Activated T-helper 1 cell treated with anti-CD3 and anti-CD28 coated beads, Interleukin-2, amount 50 U/mL, for 16 hours (primary cell): ENCODE measurements around the gene MZF1.

ENCODE experiments used
- DNase-seq, 2 donors: peaks; one replicate each; pipeline ENCODE4 v3.0.0-alpha.2; 2020; ENCODE audit warnings: low read depth in 1 of 2, low spot score in 1 of 2

MZF1 gene

DNA sequence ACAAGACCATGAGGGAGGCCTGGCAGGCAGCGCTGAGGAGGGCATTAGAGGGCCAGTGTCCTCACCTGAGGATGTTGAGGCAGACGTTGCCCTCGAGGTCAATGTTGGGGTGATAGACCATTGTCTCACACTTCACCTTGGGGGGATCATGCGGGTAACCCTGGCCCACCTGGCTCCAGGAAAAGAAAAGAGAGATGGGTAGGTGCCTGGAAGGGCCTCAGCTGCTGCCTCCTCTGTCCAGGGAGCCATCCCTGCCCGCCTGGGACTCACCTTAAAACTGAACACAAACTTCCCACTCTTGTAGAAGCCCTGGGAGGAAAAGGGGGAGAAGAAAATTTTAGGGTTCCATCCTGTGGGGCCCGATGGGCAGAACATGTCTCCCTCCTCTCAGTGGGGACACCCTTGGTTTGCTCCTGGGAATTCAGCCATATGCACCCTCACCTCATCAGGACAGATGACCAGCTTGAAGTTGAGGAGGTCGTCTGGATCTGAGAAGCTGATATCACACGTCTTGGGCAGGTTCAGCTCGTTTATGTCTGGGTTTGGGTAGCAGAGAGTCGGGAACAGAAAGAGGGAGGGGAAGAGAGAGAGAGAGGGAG, 16.4 kb downstream of the MZF1 start:
- no peak for DNase-seq

DNA sequence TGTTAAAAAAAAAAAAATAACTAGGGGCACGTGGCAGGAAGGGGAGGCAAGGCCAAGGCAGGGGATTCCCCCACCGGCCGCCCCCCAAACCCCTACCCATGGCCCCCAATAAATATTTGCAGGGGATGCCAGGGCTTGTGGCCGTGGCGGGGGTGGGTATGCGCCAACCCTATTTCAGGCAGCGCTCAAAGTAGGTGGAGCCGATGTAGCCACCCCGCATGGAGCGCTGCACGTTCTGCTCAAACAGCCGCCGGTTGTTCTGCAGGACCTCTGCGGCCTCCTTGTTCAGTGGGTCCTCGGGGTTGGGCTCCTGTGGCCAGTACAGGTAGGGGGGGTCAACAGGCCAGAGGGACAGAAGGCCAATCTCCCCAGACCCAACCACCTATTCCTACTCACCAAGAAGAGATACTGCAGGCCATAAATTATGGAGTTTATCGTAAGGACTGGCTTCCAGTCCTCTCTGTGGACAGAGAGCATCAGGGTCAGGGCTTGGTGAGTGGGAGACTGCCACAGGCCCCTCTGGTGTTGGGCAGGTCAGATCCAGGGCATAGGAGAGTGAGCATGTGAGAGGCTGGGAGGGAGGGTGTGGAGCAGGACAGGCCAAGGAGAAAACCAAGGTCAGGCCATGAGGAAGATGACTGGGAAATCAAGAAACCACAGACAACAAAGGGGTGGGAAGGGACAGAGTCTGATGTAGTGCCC, 17.1 kb downstream of the MZF1 start:
- DNase-seq: no peak

DNA sequence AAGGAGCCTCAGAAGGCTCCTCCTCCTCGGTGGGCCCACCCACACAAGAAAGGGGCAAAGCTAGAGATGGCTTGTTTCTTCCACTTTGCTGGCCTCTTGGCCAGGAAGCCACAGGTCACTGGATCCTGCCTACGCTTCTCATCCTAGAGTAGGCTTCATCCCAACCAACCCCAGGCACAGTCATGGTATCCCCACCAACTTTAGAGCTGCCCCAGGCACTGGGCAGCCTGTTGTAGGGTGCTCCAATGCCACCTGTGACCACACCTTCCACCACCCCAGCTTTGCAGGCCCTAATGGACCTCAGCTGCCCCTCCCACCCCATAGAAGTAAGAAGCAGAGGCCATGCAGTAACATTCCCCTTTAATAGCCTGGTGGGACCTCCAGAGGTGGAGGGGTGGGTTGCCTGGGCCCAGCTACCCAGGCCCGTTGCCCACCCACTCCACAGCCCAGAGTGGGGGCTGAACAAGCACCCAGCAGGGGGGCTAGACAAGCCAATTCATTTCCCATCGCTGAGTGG, 17.7 kb downstream of the MZF1 start:
- no peak for DNase-seq

DNA sequence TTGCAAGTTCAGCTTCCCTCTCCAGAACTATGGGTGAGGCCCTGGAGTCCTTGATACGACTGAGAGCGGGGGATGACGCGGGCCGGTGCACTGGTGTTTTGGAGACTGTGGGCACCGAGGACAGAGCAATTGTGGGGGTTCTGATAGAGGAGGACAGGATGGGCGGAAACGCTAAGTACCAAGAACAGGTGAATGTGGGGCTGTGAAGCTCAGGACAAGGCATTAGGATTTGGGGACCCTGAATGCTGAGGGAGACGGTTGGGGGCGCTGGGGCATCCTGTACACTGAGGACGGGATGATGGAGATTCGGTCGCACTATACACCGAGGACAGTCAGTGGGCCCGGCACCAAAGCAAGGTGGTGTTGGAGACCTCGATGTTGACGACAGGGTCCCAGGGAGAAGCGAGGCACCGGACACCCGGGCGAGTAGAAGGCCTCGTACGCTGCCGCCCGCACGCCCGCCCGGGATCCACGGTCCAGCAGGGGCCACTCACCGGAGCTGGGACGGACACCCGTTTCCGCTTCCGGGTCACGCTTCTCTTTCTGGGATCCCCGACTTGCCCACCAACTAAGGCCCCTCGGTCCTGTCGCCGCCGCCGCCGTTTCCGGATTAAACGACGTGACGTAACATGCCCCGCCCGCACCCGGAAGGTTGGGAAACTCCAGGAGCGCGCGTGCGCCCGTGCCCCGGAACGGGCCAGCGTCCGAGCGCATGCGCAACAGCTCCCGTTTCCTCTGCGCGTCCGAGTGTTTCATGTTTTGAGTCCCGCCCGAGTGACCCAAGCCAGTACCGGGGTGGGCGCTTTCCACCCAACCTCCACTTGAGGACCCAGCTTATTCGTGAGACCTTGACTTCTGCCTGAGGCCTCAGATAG, 18.4 kb downstream of the MZF1 start, which contains the start of gene CHMP2A:
TSS of gene CHMP2A (minus strand) at position 612 of the 875 bp plus-strand sequence. CDS start 893 bp downstream, outside the sequence.
- DNase-seq: peak; percentile 95 to 96

DNA sequence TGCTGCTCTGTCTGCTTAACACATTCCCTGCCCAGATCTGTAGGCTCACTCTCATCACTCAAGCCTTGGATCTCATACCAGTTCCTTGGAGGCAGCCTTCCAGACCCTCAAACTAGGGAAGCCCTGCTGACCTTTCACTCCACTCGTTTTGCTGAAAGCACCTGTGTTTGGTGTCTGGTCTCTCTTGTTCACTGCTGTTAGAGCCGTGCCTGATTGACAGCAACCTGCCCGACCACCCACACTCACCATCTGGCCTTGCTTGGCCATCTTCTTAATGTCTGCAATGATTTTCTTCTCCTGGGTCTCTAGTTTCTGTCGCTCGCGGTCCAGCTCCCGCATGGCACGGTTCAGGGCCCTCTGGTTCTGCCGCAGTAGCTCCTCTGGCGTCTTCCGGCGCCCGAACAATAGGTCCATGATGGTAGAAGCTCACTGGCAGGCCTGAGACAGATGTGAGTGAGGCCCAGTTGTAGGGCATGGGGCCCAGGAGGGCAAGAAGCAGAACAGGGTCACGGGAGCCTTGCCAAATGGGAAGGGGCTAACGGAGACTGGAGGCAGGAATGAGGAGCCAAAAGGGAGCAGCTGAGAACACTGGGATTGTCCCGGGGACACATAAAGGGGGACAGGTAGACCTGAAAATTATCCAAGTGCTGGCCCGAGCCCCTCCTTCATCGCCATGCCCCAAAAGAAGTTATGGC, 19.2 kb downstream of the MZF1 start:
- DNase-seq: no peak

DNA sequence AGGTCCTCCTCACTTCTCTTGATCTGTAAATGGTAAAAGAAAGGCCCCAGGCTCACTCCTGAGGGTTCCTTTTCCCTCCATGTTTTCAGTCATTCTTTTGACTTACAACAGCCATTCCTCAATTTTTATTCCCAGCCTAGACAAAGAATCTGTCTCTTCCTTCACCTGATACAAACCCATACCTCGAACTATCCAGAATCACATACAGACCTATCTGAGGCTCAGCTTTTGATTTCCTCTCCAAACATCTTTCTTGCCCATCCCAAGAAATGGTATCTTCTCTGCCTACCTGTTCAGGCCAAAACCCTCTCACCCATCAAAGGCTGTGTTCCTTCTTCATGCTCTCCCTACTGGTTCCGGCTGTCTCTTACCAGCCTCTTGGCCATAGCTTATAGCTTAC, 20.5 kb downstream of the MZF1 start:
- no peak for DNase-seq

DNA sequence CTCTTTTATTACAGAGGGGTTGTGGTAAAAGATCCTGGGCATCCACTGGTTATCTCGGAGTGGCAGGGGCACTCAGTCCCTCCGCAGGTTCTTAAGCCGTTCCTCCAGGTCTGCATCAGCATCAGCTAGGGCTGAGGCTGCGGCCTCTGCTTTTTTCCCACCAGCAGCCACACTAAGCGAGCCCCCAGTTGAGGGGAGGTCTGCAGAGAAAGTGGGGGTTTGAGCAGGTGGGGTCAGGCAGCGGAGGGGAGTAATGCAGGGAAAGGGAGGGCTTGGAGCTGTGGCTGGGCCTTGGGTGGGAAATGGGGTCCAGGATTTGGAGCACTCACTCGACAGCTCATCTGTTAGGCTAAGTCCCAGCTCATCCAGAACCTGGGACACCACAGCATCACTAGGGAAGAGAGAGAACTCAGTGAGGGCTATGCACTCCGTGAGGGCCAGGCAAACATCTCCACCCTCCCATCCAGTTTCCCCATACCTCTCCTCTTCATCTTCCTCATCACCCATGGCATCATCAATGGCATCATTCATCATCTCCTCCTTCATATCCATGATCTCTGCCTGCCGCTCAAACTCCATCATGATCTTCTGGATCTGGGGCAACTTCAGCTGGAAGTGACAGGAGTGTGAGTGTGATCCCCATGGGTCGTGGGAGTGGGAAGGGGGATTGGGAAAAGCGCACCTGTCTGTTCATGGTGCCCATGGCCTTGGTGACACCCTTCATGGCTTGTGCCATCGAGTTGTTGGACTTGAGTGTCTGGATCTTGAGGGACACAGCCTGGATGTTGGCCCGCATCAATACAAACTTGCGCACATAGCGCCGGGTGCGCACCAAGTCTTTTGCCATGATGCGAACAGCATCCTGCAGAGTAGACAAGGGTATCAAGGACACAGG, 21.3 kb downstream of the MZF1 start:
- DNase-seq: no peak

DNA sequence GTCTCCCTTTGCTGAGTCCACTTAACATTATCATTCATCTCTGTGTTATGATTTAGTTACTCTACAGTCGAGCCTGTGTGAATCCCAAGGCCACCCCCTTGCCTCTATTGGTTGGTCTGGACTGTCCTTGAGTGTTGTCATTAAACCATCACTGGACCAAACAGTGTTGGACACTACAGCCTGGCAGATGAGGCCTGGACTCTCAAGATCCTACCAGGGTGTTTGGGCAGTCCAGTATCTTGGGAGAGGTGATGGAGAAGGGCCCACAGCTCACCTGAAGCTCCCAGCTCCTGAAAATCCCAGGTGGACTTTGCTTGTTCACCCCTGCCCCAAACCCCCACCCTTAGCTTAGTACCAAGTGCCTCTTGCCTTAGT, 22.0 kb downstream of the MZF1 start:
- DNase-seq: no peak

DNA sequence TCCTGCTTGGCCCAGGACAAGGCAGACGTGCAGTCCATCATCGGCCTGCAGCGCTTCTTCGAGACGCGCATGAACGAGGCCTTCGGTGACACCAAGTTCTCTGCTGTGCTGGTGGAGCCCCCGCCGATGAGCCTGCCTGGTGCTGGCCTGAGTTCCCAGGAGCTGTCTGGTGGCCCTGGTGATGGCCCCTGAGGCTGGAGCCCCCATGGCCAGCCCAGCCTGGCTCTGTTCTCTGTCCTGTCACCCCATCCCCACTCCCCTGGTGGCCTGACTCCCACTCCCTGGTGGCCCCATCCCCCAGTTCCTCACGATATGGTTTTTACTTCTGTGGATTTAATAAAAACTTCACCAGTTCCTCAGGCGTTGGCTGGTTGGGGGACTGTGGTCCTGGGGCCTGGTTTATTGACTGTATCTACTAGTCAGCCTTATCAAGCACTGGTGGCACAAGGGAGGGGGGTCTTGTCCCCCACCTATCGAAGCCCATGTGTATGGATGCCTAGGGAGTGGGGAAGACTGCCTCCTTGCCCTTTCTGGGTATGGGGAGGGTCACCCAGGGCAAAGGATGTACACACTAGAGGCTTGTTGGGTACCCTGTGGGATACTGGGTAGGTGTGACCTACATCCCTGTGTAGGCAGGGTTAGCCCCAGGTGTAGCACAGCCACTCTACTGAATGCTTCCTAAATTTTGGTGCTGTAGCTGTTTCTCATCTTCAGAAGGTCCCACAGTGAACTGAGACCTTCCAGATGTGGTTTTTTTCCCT, 22.6 kb downstream of the MZF1 start:
- DNase-seq: no peak

DNA sequence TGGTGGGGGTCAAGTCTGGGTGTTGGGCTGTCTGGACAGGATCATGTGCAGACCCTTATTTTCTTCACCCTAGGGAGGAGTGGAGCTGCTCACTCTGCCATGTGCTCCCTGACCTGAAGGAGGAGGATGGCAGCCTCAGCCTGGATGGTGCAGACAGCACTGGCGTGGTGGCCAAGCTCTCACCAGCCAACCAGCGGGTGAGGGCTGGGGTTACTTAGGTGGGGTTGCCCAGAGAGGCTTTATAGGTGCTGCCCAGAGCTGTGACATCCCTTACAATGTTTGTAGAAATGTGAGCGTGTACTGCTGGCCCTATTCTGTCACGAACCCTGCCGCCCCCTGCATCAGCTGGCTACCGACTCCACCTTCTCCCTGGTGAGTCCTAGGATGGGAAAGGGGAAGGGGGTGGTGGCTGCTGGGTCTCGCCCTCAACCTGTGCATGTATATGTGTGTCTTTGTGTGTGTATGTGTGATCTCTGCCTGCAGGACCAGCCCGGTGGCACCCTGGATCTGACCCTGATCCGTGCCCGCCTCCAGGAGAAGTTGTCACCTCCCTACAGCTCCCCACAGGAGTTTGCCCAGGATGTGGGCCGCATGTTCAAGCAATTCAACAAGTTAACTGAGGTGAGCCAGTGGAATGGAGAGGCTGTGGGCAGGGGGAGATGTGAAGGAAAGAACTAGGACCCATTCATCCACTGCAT, 23.3 kb downstream of the MZF1 start:
- DNase-seq: no peak

DNA sequence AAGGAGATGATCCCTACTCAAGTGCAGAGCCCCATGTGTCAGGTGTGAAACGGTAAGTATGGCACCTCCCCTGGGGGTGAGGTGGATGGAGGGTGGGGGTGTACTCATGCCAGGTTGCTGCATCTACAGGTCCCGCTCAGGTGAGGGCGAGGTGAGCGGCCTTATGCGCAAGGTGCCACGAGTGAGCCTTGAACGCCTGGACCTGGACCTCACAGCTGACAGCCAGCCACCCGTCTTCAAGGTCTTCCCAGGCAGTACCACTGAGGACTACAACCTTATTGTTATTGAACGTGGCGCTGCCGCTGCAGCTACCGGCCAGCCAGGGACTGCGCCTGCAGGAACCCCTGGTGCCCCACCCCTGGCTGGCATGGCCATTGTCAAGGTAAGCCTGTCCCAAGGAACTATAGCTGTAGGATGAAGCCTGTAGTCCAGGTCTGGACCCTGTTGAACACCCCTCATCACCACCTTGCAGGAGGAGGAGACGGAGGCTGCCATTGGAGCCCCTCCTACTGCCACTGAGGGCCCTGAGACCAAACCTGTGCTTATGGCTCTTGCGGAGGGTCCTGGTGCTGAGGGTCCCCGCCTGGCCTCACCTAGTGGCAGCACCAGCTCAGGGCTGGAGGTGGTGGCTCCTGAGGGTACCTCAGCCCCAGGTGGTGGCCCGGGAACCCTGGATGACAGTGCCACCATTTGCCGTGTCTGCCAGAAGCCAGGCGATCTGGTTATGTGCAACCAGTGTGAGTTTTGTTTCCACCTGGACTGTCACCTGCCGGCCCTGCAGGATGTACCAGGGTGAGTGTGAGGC, 24.1 kb downstream of the MZF1 start:
- DNase-seq: no peak

DNA sequence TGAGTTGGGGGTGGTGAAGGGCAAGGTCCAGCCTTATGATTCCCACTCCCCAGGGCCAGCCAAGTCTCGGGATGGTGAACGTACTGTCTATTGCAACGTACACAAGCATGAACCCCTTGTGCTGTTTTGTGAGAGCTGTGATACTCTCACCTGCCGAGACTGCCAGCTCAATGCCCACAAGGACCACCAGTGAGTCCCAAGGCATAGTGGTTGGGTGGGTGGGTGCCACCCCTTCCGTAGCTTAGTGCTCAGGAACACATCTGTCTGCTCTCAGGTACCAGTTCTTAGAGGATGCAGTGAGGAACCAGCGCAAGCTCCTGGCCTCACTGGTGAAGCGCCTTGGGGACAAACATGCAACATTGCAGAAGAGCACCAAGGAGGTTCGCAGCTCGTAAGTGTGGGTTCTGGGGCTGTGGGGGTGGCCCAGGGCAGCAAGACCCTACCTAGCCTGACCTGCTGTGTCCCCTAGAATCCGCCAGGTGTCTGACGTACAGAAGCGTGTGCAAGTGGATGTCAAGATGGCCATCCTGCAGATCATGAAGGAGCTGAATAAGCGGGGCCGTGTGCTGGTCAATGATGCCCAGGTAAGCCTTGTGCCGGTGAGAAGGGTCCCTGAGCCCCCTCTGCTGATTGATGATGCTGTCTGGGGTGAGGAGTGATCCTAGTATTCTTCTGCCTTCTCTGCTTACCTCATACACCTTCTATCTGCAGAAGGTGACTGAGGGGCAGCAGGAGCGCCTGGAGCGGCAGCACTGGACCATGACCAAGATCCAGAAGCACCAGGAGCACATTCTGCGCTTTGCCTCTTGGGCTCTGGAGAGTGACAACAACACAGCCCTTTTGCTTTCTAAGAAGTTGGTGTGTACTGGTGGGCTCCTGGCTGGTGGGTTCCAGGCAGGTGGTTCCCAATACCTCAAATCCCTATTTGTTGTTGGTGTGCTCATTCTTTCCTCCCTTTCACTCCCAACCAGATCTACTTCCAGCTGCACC, 25.5 kb downstream of the MZF1 start:
- no peak for DNase-seq

DNA sequence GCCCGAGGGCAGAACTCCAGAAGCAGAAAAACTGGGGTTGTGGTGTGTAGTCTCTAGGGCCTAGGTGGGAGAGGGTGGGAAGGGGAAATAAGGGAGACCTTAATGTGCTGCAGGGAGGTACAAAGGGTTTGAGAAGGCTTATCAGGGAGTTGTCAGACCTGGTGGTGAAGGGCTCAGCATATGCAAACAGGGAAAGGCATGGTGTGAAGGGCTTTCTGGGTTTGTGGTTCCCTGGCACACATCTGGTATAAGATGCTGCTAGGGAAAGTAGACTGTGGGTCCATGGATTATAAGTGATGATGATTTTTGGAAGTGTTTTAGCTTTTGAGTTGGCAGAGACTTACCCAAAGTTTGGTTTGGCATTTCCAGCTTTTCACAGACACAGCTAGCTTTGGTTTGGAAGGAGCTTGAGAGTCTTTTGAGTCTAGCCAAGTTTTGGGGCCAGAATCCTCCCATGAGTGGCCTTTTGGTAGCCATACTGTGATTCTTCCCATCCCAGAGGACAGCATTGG, 27.1 kb downstream of the MZF1 start:
- no peak for DNase-seq

DNA sequence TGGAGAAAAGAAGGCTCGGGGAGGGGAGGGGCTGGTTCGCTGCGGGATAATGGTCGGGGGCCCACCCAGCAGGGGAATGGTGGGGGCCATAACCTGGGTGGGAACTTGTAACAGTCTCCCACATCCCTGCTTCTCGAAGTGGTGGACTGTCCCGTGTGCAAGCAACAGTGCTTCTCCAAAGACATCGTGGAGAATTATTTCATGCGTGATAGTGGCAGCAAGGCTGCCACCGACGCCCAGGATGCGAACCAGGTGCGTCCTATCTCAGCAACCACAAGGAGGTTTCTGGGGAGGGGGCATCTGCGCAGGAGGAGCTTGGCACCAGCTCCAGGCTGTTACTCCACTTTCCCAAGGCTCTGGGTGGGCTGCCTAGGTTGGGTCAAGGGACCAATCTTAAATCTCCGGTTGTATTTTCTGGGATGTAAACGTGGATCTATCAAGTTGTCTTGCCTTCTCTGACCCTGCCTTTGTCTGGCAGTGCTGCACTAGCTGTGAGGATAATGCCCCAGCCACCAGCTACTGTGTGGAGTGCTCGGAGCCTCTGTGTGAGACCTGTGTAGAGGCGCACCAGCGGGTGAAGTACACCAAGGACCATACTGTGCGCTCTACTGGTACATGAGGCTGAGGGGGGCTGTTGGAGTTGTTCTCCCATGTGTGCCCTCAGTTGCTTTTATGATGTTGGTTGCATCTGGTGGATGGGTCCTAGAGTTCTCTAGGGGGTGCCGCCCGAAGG, 27.7 kb downstream of the MZF1 start:
- DNase-seq: no peak

DNA sequence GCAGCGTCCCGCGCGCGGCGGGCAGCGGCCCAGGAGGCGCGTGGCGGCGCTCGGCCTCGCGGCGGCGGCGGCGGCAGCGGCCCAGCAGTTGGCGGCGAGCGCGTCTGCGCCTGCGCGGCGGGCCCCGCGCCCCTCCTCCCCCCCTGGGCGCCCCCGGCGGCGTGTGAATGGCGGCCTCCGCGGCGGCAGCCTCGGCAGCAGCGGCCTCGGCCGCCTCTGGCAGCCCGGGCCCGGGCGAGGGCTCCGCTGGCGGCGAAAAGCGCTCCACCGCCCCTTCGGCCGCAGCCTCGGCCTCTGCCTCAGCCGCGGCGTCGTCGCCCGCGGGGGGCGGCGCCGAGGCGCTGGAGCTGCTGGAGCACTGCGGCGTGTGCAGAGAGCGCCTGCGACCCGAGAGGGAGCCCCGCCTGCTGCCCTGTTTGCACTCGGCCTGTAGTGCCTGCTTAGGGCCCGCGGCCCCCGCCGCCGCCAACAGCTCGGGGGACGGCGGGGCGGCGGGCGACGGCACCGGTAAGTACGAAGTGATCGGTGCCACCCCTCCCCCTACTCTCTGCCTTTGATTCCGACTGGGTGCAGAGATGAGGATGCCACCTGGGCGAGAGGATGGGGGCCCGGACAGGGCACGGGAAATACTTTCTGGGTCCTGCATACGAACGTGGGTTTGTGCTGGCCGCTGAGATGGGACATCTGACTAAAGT, 28.4 kb downstream of the MZF1 start:
- DNase-seq: peak; percentile 50 to 71
